ENCODE results near the gene HERC2.

The HERC2 gene

DNA sequence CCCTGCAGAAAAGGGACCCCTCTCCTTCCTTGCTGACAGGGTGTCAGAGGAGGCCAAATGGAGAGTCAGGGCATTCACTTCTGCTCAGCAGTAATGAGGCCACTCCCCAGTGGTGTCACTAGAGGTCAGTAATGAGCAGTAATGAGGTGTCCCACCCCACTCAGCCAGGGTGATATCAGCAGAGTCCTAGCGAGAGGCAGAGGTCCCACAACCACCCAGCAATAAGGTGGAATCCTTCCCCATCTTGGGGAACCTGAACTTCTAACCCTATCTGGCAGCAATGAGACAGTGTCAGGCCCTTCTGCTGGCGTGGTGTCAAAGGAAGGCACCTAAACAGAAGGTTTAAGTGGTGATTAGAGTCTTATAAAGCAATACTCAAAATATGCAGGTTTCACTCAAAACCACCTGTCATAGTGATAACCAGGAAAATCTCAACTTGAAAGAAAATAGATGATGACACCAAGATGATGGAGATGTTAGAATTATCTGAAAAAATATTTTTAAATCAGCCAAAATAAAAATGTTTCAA, 235.7 kb downstream of the HERC2 start:
- DNase-seq, result peak; percentile 4

- DNase-seq, result no peak
These were observed 236.3 kb downstream of the HERC2 start for GRCh38 chr15:28085489-28086174.

- no peak for DNase-seq
These were observed 237.4 kb downstream of the HERC2 start for GRCh38 chr15:28084547-28084946.

DNA sequence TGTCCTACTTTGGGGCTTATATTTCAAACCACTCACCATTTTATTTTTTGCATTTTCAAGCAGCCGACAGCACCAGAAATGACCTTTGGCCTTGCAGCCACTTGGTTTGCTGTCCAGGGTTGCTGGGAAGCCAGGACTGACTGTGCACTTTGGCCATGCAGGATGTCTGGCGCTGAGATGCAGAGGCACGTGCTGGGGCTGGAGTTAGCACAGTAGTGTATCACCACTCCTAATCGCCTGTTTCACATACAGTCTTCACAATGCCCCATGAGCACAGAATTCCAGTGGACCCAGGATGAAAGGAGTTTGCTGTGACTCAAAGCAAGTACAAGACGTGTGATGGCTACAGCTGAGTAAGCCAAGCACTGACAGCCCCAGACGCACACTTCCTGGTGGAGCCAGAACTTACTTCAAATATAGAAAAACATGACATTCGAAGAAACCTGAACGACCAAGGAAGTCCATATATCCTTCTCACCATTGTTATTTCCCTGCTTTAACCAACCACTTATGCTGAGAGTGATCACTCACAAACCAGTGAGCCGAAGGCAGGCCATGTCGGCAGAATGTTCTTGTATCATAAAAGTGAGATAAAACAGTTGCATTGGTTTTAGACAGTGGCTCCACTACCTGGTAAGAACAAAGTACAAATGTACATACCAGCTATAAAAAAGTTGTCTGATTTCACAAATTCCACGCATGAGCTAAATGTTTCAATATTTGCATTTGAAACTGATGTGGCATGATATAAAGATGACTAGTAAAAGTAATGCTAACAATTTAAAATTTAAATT, 238.9 kb downstream of the HERC2 start:
- DNase-seq, result no peak

- DNase-seq, result no peak
These were observed 240.4 kb downstream of the HERC2 start for GRCh38 chr15:28081594-28081993.

GRCh38 chr15:28080386-28080785, 241.6 kb downstream of the HERC2 start:
- DNase-seq, result no peak

DNA sequence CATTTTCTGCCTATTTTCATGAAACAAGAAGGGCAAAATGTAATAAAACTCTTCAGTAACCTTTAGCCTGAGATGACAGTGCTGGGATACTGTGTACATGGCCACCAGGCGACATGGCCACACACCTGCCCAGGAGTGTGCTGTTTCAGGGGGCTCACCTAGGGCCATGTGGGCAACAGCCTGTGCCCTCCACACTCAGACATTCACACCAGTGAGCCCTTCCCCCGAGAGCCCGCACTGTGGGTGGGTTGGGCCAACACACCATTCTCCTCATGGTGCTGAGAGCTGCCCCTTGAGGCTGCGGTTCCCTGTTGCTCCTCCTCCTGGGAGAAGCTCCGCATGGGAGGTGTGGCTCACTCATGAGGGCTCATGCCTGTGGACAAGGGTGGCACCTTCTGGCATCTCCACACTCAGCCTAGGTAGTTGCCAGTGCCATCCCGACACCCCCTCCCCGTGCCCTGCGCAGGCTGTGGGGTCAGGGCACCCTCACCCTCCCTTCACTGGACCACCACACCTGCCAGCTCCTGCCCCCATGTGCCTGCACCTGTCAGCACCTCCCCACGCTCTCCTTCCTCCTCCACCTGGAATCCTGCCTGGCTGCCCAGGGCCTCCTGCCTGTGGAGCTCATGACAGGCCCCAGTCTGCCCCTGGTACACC, 242.5 kb downstream of the HERC2 start:
- no peak for DNase-seq

DNA sequence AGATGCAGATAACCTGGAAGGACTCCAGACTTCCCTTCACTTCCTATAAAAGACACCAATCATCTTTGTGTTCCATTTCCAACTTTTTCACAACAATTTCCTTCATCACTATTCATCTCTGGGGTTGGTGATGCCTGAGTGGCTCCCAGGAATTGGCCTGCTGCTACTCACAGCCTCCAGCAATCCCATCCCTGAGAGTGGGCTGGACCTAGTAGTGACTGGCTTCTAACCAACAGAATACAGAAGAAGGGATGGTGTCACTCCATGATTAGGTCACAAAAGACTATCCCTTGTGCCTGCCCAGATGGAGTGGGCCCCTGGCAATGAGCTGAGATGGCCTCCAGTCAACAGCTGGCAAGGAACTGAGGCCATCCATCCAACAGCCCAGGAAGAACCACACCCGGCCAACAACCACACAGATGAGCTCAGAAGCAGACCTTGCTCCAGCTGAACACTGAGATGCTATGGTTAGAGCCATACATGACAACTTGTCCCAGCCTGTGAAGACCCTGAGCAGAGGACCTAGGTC, 243.7 kb downstream of the HERC2 start:
- DNase-seq, result no peak

DNA sequence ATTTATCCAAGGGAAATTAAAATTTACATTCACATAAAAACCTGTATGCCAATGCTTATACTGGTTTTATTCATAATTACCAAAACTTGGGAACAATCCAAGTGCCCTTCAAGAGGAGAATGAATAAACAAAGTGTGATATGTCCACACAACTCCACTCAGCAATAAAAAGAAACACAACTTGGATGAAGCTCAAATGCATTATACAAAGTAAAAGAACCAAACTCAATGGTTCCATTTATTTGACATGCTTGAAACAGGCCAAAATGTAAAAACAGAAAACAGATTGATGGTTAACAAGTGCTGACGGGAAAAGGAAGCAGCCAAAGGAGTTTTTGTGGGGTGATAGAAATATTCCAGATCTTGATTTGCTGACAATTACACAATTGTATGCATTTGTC, 246.4 kb downstream of the HERC2 start:
- no peak for DNase-seq

- DNase-seq, result no peak
These were observed 253.0 kb downstream of the HERC2 start for GRCh38 chr15:28068930-28069329.

- no peak for DNase-seq
These were observed 255.7 kb downstream of the HERC2 start for GRCh38 chr15:28066231-28066630.
